GM19452 (cell line): ENCODE data around the gene PDK2.
A peak's percentile ranks its signal among the peaks of the same experiment; 100 is the strongest.

Experiments used
- ATAC-seq: cut with Tn5 transposase; IDR thresholded peaks from one replicate; pipeline ENCODE4 v1.9.1; 2021; ENCODE audit not compliant: unreplicated experiment

The PDK2 gene

GRCh38 chr17:50094753-50095619 lies at the start of gene PDK2:
PDK2 (plus strand) TSS chr17:50095351; CDS start chr17:50095436, 85 bp downstream.
- peak; percentile 79 for ATAC-seq

- no peak for ATAC-seq
Measured at GRCh38 chr17:50046179-50046578, 49.0 kb upstream of the PDK2 start.

- ATAC-seq, result no peak
Measured at GRCh38 chr17:50046667-50047066, 48.5 kb upstream of the PDK2 start.

GRCh38 chr17:50047083-50047482 lies 48.1 kb upstream of the PDK2 start:
- ATAC-seq, result no peak

GRCh38 chr17:50047488-50048126 lies 47.5 kb upstream of the PDK2 start:
- no peak for ATAC-seq

GRCh38 chr17:50048146-50048720 lies 46.9 kb upstream of the PDK2 start:
- ATAC-seq, result no peak

- no peak for ATAC-seq
Measured at GRCh38 chr17:50048988-50049387, 46.2 kb upstream of the PDK2 start.

- ATAC-seq, result no peak
Measured at GRCh38 chr17:50049636-50050035, 45.5 kb upstream of the PDK2 start.

GRCh38 chr17:50050431-50051032 lies 44.6 kb upstream of the PDK2 start:
- ATAC-seq, result no peak

- no peak for ATAC-seq
Measured at GRCh38 chr17:50051082-50051576, 44.0 kb upstream of the PDK2 start.

GRCh38 chr17:50051606-50052005 lies 43.5 kb upstream of the PDK2 start:
- no peak for ATAC-seq

GRCh38 chr17:50052241-50052796 lies 42.8 kb upstream of the PDK2 start:
- no peak for ATAC-seq

GRCh38 chr17:50052822-50053653 lies 42.1 kb upstream of the PDK2 start:
- ATAC-seq, result no peak

- ATAC-seq, result no peak
Measured at GRCh38 chr17:50053654-50053960, 41.5 kb upstream of the PDK2 start.

- no peak for ATAC-seq
Measured at GRCh38 chr17:50055055-50055425, 40.1 kb upstream of the PDK2 start.

- no peak for ATAC-seq
Measured at GRCh38 chr17:50055426-50056216, 39.5 kb upstream of the PDK2 start, which contains the start of gene ITGA3. ITGA3 (plus strand) TSS chr17:50056110; CDS start chr17:50056440, 330 bp downstream.

GRCh38 chr17:50056217-50056960 lies 38.8 kb upstream of the PDK2 start:
- no peak for ATAC-seq

GRCh38 chr17:50056961-50057330 lies 38.2 kb upstream of the PDK2 start:
- ATAC-seq, result no peak

GRCh38 chr17:50057521-50057991 lies 37.6 kb upstream of the PDK2 start:
- ATAC-seq, result no peak
